HepG2 (cell line): ENCODE results near the gene MCRIP2. TPM values are rescaled to one million over a fixed set of nuclear protein-coding genes. Genes with fewer than 3 reads are reported as not detected.

Experiments used
- ARID2 ChIP-seq: sonication (generic); formaldehyde crosslinking; IDR thresholded peaks from 2 replicates; pipeline ENCODE4 v1.8.1; 2022; ENCODE audit warnings: mild to moderate bottlenecking, missing genetic modification reagents, borderline replicate concordance
- CBX1 ChIP-seq: IDR thresholded peaks from one replicate; pipeline ENCODE4 v1.6.1; 2016; ENCODE audit warnings: antibody characterized with exemption, low read depth
- HNF4A ChIP-seq: sonication (generic); formaldehyde crosslinking; IDR thresholded peaks from 2 replicates; pipeline ENCODE4 v1.4.0; 2020; ENCODE audit warnings: missing genetic modification reagents
- IRF2 ChIP-seq: IDR thresholded peaks from 2 replicates; pipeline ENCODE4 v1.6.1; 2018; ENCODE audit warnings: missing genetic modification reagents, missing compliant biosample characterization
- RAD21 ChIP-seq: fragments of 450-650 bp; formaldehyde crosslinking; IDR thresholded peaks from 2 replicates; pipeline ENCODE4 v1.5.0; 2020; ENCODE audit warnings: mild to moderate bottlenecking
- SP4 ChIP-seq: sonication (generic); formaldehyde crosslinking; IDR thresholded peaks from 2 replicates; pipeline ENCODE4 v1.8.1; 2023; ENCODE audit warnings: mild to moderate bottlenecking, missing genetic modification reagents
- SRSF4 ChIP-seq: fragments of 200-400 bp; formaldehyde crosslinking; IDR thresholded peaks from one replicate; pipeline ENCODE4 v1.6.1; 2018; ENCODE audit warnings: mild to moderate bottlenecking, low read depth, low read length, moderate library complexity; ENCODE audit not compliant: poor library complexity, severe bottlenecking
- SUZ12 ChIP-seq: fragments of 150-350 bp; IDR thresholded peaks from 2 replicates; pipeline ENCODE4 v1.6.1; 2014; ENCODE audit warnings: low read depth, low read length
- YEATS4 ChIP-seq: sonication (generic); formaldehyde crosslinking; IDR thresholded peaks from 2 replicates; pipeline ENCODE4 v1.4.0; 2020; ENCODE audit warnings: missing genetic modification reagents, borderline replicate concordance
- ZNF337 ChIP-seq: sonication (generic); formaldehyde crosslinking; IDR thresholded peaks from 2 replicates; pipeline ENCODE4 v1.5.1; 2020; ENCODE audit warnings: missing genetic modification reagents, low read depth, mild to moderate bottlenecking, borderline replicate concordance
- ZNF33A ChIP-seq: sonication (generic); formaldehyde crosslinking; IDR thresholded peaks from 2 replicates; pipeline ENCODE4 v1.5.1; 2020; ENCODE audit warnings: missing genetic modification reagents, mild to moderate bottlenecking, moderate library complexity, borderline replicate concordance
- ZNF547 ChIP-seq: sonication (generic); formaldehyde crosslinking; IDR thresholded peaks from 2 replicates; pipeline ENCODE4 v1.5.1; 2020; ENCODE audit warnings: mild to moderate bottlenecking, missing genetic modification reagents
- ZNF709 ChIP-seq: sonication (generic); formaldehyde crosslinking; IDR thresholded peaks from 2 replicates; pipeline ENCODE4 v1.5.0; 2020; ENCODE audit warnings: mild to moderate bottlenecking, missing genetic modification reagents
- ZSCAN31 ChIP-seq: sonication (generic); formaldehyde crosslinking; IDR thresholded peaks from 2 replicates; pipeline ENCODE4 v1.5.0; 2020; ENCODE audit warnings: low read depth, mild to moderate bottlenecking, missing genetic modification reagents
- polyA plus RNA-seq, 8 experiments: library from polyadenylated mRNA; depleted of rRNA in 3 of 8; stranded (reverse) in 7 of 8; unstranded in 1 of 8; fragments of >200 nt; fragmentation: Illumina TruSeq in 4 of 8; extraction: Trizol in 4 of 8; gene quantifications; 2 replicates each; pipeline versions ENCODE4 v1.2.1 to v1.2.3, GENCODE V29; 2011 to 2016; ENCODE audit warnings: low read depth in 4 of 8, missing spikeins in 1 of 8, mixed read lengths in 1 of 8; ENCODE audit not compliant: insufficient read depth in 1 of 8
- total RNA-seq, 5 experiments: library from RNA; depleted of rRNA; stranded (reverse); fragments of >200 nt; fragmentation: Illumina TruSeq; extraction: Trizol; gene quantifications; 2 replicates each; pipeline ENCODE4 v1.2.3, GENCODE V29; 2016; ENCODE audit warnings: low read depth in 1 of 5
- TF ChIP-seq, protein P1 (sequence below), 2 experiments: sonication (generic) in 1 of 2; formaldehyde crosslinking in 1 of 2; IDR thresholded peaks; 2 replicates each; pipeline versions ENCODE4 v1.4.0 to v1.6.1; 2016 to 2020; ENCODE audit warnings: borderline replicate concordance in 1 of 2, low read depth in 1 of 2, mild to moderate bottlenecking in 1 of 2, missing genetic modification reagents in 1 of 2
- TF ChIP-seq, protein P2 (sequence below): sonication (generic); formaldehyde crosslinking; IDR thresholded peaks from 2 replicates; pipeline ENCODE4 v1.5.0; 2020; ENCODE audit warnings: mild to moderate bottlenecking, missing genetic modification reagents, borderline replicate concordance
- TF ChIP-seq, protein P3 (sequence below): IDR thresholded peaks from 2 replicates; pipeline ENCODE4 v1.6.1; 2016; ENCODE audit warnings: missing genetic modification reagents, missing compliant biosample characterization

Gene MCRIP2
- total and polyA plus RNA-seq, 2 of the 13 experiments (the other 11 are each of a cell fraction or from before 2014, with no cell fraction given): 39.6 to 76.7 TPM

DNA sequence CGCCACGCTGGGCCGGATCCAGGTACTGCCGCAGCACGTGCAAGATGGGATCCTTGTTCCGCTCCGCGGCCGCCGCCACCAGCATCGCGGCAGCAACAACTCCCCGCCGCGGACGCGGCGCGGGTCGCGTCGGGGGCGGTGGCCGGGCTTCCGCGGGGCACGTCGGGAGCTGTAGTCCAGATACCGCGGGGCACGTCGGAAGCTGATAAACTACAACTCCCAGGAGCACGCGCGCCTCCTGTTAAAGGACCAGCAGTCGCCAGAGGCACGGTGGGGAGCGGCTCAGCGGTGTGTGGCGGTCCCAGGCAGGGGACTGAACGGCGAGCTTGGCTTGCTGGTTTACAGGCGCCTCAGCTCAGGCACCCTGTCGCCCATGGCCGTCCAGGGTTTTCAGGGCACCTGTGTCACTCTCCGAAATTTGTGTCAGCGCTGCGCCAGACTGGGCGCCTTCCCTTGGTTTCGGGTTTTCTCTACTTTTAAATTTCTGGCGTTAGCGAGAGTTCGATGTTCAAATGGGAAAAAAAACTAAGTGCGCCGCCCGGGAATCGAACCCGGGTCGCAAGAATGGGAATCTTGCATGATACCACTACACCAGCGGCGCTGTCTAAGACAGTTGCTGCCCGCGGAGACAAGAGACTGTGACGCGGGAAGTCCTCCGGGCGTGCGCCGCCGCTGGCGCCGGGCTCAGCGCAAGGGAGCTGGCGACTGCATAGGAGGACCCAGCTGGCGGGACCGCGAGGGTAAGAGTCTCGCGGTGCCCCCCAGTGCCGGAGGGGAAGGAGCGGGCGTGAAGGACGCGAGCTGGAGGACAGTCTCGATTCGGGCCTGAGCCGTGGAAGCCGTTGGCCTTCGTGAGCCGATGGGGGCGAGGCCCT lies 5.2 kb upstream of the MCRIP2 start, which contains the start of gene METTL26 (continued):
- TF ChIP-seq, protein P1, sequence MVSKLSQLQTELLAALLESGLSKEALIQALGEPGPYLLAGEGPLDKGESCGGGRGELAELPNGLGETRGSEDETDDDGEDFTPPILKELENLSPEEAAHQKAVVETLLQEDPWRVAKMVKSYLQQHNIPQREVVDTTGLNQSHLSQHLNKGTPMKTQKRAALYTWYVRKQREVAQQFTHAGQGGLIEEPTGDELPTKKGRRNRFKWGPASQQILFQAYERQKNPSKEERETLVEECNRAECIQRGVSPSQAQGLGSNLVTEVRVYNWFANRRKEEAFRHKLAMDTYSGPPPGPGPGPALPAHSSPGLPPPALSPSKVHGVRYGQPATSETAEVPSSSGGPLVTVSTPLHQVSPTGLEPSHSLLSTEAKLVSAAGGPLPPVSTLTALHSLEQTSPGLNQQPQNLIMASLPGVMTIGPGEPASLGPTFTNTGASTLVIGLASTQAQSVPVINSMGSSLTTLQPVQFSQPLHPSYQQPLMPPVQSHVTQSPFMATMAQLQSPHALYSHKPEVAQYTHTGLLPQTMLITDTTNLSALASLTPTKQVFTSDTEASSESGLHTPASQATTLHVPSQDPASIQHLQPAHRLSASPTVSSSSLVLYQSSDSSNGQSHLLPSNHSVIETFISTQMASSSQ (IDR thresholded peaks at IDR 0.05; ENCODE audit: low read depth): no peak
- TF ChIP-seq, protein P1 (CRISPR knock-in tag; IDR thresholded peaks at IDR 0.05; ENCODE audit: borderline replicate concordance): peak; percentile 5; the same call in 1 of the 2 replicates
- TF ChIP-seq YEATS4 (CRISPR knock-in tag) (peak; percentile 95), ARID2 (CRISPR knock-in tag) (0 out of 2 replicates have a peak, but pooled peaks have one; percentile 60), HNF4A (CRISPR knock-in tag) (no peak), SRSF4 (no peak), CBX1 (peak; percentile 57), ZNF547 (CRISPR knock-in tag) (0 out of 2 replicates have a peak, but pooled peaks have one; percentile 11), SUZ12 (peak; percentile 82), IRF2 (CRISPR knock-in tag) (peak; percentile 88), ZNF709 (CRISPR knock-in tag) (peak; percentile 91), RAD21 (CRISPR knock-in tag) (peak; percentile 69), SP4 (CRISPR knock-in tag) (peak; percentile 82), ZNF33A (peak; percentile 81; the same call in 1 of the 2 replicates), ZSCAN31 (CRISPR knock-in tag) (peak; percentile 13), ZNF337 (CRISPR knock-in tag) (no peak; the same call in 1 of the 2 replicates)
- TF ChIP-seq, protein P2, sequence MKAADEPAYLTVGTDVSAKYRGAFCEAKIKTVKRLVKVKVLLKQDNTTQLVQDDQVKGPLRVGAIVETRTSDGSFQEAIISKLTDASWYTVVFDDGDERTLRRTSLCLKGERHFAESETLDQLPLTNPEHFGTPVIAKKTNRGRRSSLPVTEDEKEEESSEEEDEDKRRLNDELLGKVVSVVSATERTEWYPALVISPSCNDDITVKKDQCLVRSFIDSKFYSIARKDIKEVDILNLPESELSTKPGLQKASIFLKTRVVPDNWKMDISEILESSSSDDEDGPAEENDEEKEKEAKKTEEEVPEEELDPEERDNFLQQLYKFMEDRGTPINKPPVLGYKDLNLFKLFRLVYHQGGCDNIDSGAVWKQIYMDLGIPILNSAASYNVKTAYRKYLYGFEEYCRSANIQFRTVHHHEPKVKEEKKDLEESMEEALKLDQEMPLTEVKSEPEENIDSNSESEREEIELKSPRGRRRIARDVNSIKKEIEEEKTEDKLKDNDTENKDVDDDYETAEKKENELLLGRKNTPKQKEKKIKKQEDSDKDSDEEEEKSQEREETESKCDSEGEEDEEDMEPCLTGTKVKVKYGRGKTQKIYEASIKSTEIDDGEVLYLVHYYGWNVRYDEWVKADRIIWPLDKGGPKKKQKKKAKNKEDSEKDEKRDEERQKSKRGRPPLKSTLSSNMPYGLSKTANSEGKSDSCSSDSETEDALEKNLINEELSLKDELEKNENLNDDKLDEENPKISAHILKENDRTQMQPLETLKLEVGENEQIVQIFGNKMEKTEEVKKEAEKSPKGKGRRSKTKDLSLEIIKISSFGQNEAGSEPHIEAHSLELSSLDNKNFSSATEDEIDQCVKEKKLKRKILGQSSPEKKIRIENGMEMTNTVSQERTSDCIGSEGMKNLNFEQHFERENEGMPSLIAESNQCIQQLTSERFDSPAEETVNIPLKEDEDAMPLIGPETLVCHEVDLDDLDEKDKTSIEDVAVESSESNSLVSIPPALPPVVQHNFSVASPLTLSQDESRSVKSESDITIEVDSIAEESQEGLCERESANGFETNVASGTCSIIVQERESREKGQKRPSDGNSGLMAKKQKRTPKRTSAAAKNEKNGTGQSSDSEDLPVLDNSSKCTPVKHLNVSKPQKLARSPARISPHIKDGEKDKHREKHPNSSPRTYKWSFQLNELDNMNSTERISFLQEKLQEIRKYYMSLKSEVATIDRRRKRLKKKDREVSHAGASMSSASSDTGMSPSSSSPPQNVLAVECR (CRISPR knock-in tag): peak; percentile 95
- TF ChIP-seq, protein P3, sequence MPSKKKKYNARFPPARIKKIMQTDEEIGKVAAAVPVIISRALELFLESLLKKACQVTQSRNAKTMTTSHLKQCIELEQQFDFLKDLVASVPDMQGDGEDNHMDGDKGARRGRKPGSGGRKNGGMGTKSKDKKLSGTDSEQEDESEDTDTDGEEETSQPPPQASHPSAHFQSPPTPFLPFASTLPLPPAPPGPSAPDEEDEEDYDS (CRISPR knock-in tag): peak; percentile 82
